CD4-positive, alpha-beta memory T cell (primary cell): ENCODE measurements around the gene CARD9. TPM values are rescaled to one million over a fixed set of nuclear protein-coding genes. Genes with fewer than 3 reads are reported as not detected.

Experiments used
- CTCF ChIA-PET: fragments of 350-600 bp; sonication (Branson Sonifier 250); formaldehyde crosslinking; loops from one replicate; lab custom pipeline; 2021; ENCODE audit warnings: inconsistent platforms; ENCODE audit not compliant: partially characterized antibody; lab: Charles Lee
- POLR2A ChIA-PET: fragments of 350-600 bp; sonication (Branson Sonifier 250); formaldehyde crosslinking; loops from one replicate; lab custom pipeline; 2021; ENCODE audit not compliant: partially characterized antibody; lab: Charles Lee
- DNase-seq, 5 donors: peaks; one replicate each; pipeline versions ENCODE4 v3.0.0 to v3.0.0-alpha.2; 2020 to 2022; ENCODE audit warnings: mixed read lengths in 1 of 5
- H3K27ac ChIP-seq: one replicate; pipeline ENCODE4 v1.7.0; 2013; ENCODE audit warnings: low read depth, low read length
- H3K27me3 ChIP-seq: 2 replicates; pipeline ENCODE4 v1.7.0; 2013; ENCODE audit warnings: mild to moderate bottlenecking, low read length, moderate library complexity; ENCODE audit not compliant: insufficient read depth
- H3K36me3 ChIP-seq: 2 replicates; pipeline ENCODE4 v1.7.0; 2013; ENCODE audit warnings: mild to moderate bottlenecking, low read length, moderate library complexity; ENCODE audit not compliant: insufficient read depth
- H3K4me1 ChIP-seq: 2 replicates; pipeline ENCODE4 v1.7.0; 2013; ENCODE audit warnings: mild to moderate bottlenecking, low read length, moderate library complexity; ENCODE audit not compliant: insufficient read depth
- H3K4me3 ChIP-seq, 2 donors: one replicate each; pipeline ENCODE4 v1.7.0; 2013; ENCODE audit warnings: low read length in 2 of 2, mild to moderate bottlenecking in 1 of 2
- H3K9me3 ChIP-seq, 2 donors: one replicate each; pipeline ENCODE4 v1.7.0; 2013; ENCODE audit warnings: low read length in 2 of 2, control low read depth in 1 of 2; ENCODE audit not compliant: control insufficient read depth in 1 of 2
- H3K27ac Mint-ChIP-seq, 7 donors: one replicate each; pipeline ENCODE4 v1.8.0; 2020 to 2021; ENCODE audit warnings: mixed read lengths in 7 of 7, mild to moderate bottlenecking in 6 of 7, inconsistent platforms in 3 of 7, moderate library complexity in 3 of 7
- H3K27me3 Mint-ChIP-seq, 2 donors: one replicate each; pipeline ENCODE4 v1.8.0; 2020 to 2021; ENCODE audit warnings: mixed read lengths in 2 of 2
- H3K36me3 Mint-ChIP-seq, 2 donors: one replicate each; pipeline ENCODE4 v1.8.0; 2020 to 2021; ENCODE audit warnings: mixed read lengths in 2 of 2, inconsistent platforms in 1 of 2, mild to moderate bottlenecking in 1 of 2
- H3K4me1 Mint-ChIP-seq, 4 donors: one replicate each; pipeline ENCODE4 v1.8.0; 2020 to 2021; ENCODE audit warnings: mixed read lengths in 4 of 4, mild to moderate bottlenecking in 1 of 4
- H3K4me3 Mint-ChIP-seq, 8 donors: one replicate each; pipeline ENCODE4 v1.8.0; 2020 to 2021; ENCODE audit warnings: mixed read lengths in 8 of 8, mild to moderate bottlenecking in 7 of 8, moderate library complexity in 6 of 8, inconsistent platforms in 3 of 8
- H3K9me3 Mint-ChIP-seq, 8 donors: one replicate each; pipeline ENCODE4 v1.8.0; 2020 to 2021; ENCODE audit warnings: mixed read lengths in 8 of 8, mild to moderate bottlenecking in 5 of 8, inconsistent platforms in 3 of 8, moderate library complexity in 1 of 8
- intact Hi-C: fragments of 100-400 bp; cut with micrococcal nuclease; formaldehyde crosslinking; loops from one replicate; pipeline ENCODE4 v1.15.1; 2023
- polyA plus RNA-seq, 2 donors: library from polyadenylated mRNA; unstranded; fragments of 300-500 nt; fragmentation: Illumina TruSeq; gene quantifications; one replicate each; pipeline ENCODE4 v1.2.3, GENCODE V29; 2021
- total RNA-seq, 2 experiments: library from RNA; stranded (reverse); gene quantifications; one replicate each; pipeline ENCODE4 v1.2.3, GENCODE V29; 2021

CARD9 gene
- total and polyA plus RNA-seq, 4 experiments from 2014 or later: 0.41 to 1.2 (median 0.70) TPM; not detected in 1

GRCh38 chr9:136397643-136398042 lies 24.2 kb upstream of the CARD9 start:
- no peak overlapping the region for H3K27ac Mint-ChIP-seq
- H3K36me3 Mint-ChIP-seq: peaks cover 11 to 18% of the 10 kb centered on the region in 2 donors
- Histone ChIP-seq H3K27ac (no peak overlapping the region), H3K4me3 (no peak overlapping the region), H3K36me3 (peaks cover 35% of the 10 kb centered on the region), H3K9me3 (no peaks in the 10 kb centered on the region), H3K4me1 (peaks cover 25% of the 10 kb centered on the region), H3K27me3 (no peaks in the 10 kb centered on the region)
- peak in 1 of 5 donors; percentile 12 for DNase-seq
- intact Hi-C loops: no loop called here
- ChIA-PET POLR2A (interaction anchor here (2.2 kb wide), 1 partner anchor 34 kb away, joined by 9 read pairs; the partner anchor contains the start of gene DNLZ), CTCF (interaction anchor here (0.6 kb wide), 1 partner anchor 12 kb away, joined by 3 read pairs; no protein-coding TSS in a partner anchor)
- H3K27me3 Mint-ChIP-seq: no peaks in the 10 kb centered on the region
- H3K4me3 Mint-ChIP-seq: peak overlapping the region in 1 of 8 donors; percentile 83
- no peaks in the 10 kb centered on the region for H3K9me3 Mint-ChIP-seq
- H3K4me1 Mint-ChIP-seq: peaks cover 10 to 29% (median 19%) of the 10 kb centered on the region in 4 donors

- peaks cover 18 to 30% of the 10 kb centered on the region in 2 donors for H3K36me3 Mint-ChIP-seq
- H3K27ac ChIP-seq: no peak overlapping the region
- POLR2A ChIA-PET: interaction anchor here (2.2 kb wide), 1 partner anchor 33 kb away, joined by 9 read pairs; the partner anchor contains the start of gene DNLZ
- CTCF ChIA-PET: interaction anchor here (1.6 kb wide), 1 partner anchor 32 kb away, joined by 7 read pairs; the partner anchor contains the start of gene DNLZ
- H3K36me3 ChIP-seq: peaks cover 40% of the 10 kb centered on the region
- H3K9me3 ChIP-seq: no peaks in the 10 kb centered on the region
- H3K27me3 Mint-ChIP-seq: no peaks in the 10 kb centered on the region
- intact Hi-C loops: no loop called here
- no peak overlapping the region for H3K4me3 Mint-ChIP-seq
- no peak overlapping the region for H3K27ac Mint-ChIP-seq
- no peaks in the 10 kb centered on the region for H3K9me3 Mint-ChIP-seq
- no peak overlapping the region for H3K4me3 ChIP-seq
- no peaks in the 10 kb centered on the region for H3K27me3 ChIP-seq
- peaks cover 7 to 20% (median 13%) of the 10 kb centered on the region in 4 donors for H3K4me1 Mint-ChIP-seq
- DNase-seq: no peak
- peaks cover 22% of the 10 kb centered on the region for H3K4me1 ChIP-seq
Measured at GRCh38 chr9:136396219-136396515, 22.7 kb upstream of the CARD9 start.

- Histone ChIP-seq H3K4me3 (no peak overlapping the region), H3K27ac (no peak overlapping the region), H3K36me3 (peaks cover 40% of the 10 kb centered on the region), H3K27me3 (no peaks in the 10 kb centered on the region), H3K4me1 (peaks cover 20% of the 10 kb centered on the region), H3K9me3 (no peaks in the 10 kb centered on the region)
- ChIA-PET CTCF (interaction anchor here (1.6 kb wide), 1 partner anchor 32 kb away, joined by 7 read pairs; the partner anchor contains the start of gene DNLZ), POLR2A (no interaction called here)
- H3K36me3 Mint-ChIP-seq: peaks cover 23 to 34% of the 10 kb centered on the region in 2 donors
- DNase-seq: peak in 1 of 5 donors; percentile 29
- H3K4me1 Mint-ChIP-seq: peaks cover 7 to 17% (median 12%) of the 10 kb centered on the region in 4 donors
- intact Hi-C loops: no loop called here
- H3K9me3 Mint-ChIP-seq: no peaks in the 10 kb centered on the region
- H3K27ac Mint-ChIP-seq: no peak overlapping the region
- no peaks in the 10 kb centered on the region for H3K27me3 Mint-ChIP-seq
- H3K4me3 Mint-ChIP-seq: peak overlapping the region in 1 of 8 donors; percentile 45
Measured at GRCh38 chr9:136395345-136396218, 22.1 kb upstream of the CARD9 start.

GRCh38 chr9:136395020-136395340 lies 21.5 kb upstream of the CARD9 start:
- H3K4me3 Mint-ChIP-seq: no peak overlapping the region
- H3K9me3 Mint-ChIP-seq: no peaks in the 10 kb centered on the region
- Histone ChIP-seq H3K4me3 (no peak overlapping the region), H3K27ac (no peak overlapping the region), H3K27me3 (no peaks in the 10 kb centered on the region), H3K4me1 (peaks cover 15% of the 10 kb centered on the region), H3K9me3 (no peaks in the 10 kb centered on the region), H3K36me3 (peaks cover 40% of the 10 kb centered on the region)
- intact Hi-C loops: no loop called here
- ChIA-PET POLR2A (no interaction called here), CTCF (no interaction called here)
- no peak for DNase-seq
- peaks cover 24 to 35% of the 10 kb centered on the region in 2 donors for H3K36me3 Mint-ChIP-seq
- H3K27ac Mint-ChIP-seq: no peak overlapping the region
- no peaks in the 10 kb centered on the region for H3K27me3 Mint-ChIP-seq
- H3K4me1 Mint-ChIP-seq: peaks cover 7 to 14% (median 12%) of the 10 kb centered on the region in 4 donors

- Histone ChIP-seq H3K4me3 (no peak overlapping the region), H3K36me3 (peaks cover 40% of the 10 kb centered on the region), H3K9me3 (no peaks in the 10 kb centered on the region), H3K27me3 (no peaks in the 10 kb centered on the region), H3K27ac (no peak overlapping the region), H3K4me1 (peaks cover 14% of the 10 kb centered on the region)
- no peak overlapping the region for H3K27ac Mint-ChIP-seq
- H3K4me1 Mint-ChIP-seq: peaks cover 7 to 14% (median 12%) of the 10 kb centered on the region in 4 donors
- peak in 1 of 5 donors; percentile 21 for DNase-seq
- H3K27me3 Mint-ChIP-seq: no peaks in the 10 kb centered on the region
- POLR2A ChIA-PET: no interaction called here
- peaks cover 27 to 38% of the 10 kb centered on the region in 2 donors for H3K36me3 Mint-ChIP-seq
- no peaks in the 10 kb centered on the region for H3K9me3 Mint-ChIP-seq
- H3K4me3 Mint-ChIP-seq: no peak overlapping the region
- CTCF ChIA-PET: no interaction called here
- intact Hi-C loops: no loop called here
Measured at GRCh38 chr9:136394312-136395019, 21.0 kb upstream of the CARD9 start.

GRCh38 chr9:136393531-136393930 lies 20.1 kb upstream of the CARD9 start:
- Mint-ChIP-seq H3K36me3 (peaks cover 35 to 40% of the 10 kb centered on the region in 2 donors), H3K27me3 (no peaks in the 10 kb centered on the region), H3K4me3 (no peak overlapping the region), H3K9me3 (no peaks in the 10 kb centered on the region), H3K4me1 (peaks cover 0 to 6% (median 4%) of the 10 kb centered on the region in 4 donors), H3K27ac (no peak overlapping the region)
- intact Hi-C loops: no loop called here
- Histone ChIP-seq H3K4me3 (no peak overlapping the region), H3K9me3 (no peaks in the 10 kb centered on the region), H3K4me1 (peaks cover 5% of the 10 kb centered on the region), H3K27me3 (no peaks in the 10 kb centered on the region), H3K27ac (no peak overlapping the region), H3K36me3 (peaks cover 45% of the 10 kb centered on the region)
- POLR2A ChIA-PET: interaction anchor here (1.4 kb wide), 1 partner anchor 10 kb away, joined by 3 read pairs; no protein-coding TSS in a partner anchor
- CTCF ChIA-PET: interaction anchor here (0.9 kb wide), 1 partner anchor 31 kb away, joined by 3 read pairs; no protein-coding TSS in a partner anchor
- DNase-seq: no peak
